Thyroid gland (tissue), 4 donors: ENCODE data around the gene RIPK3. TPM values are rescaled to one million over a fixed set of nuclear protein-coding genes. Genes with fewer than 3 reads are reported as not detected.

Experiments used
- DNase-seq, 2 donors: peaks; one replicate each; pipeline ENCODE4 v3.0.0-alpha.2; 2019
- H3K27ac ChIP-seq, 3 donors: fragments of 200-600 bp; sonication (generic); 1 replicate in 2 of 3; 2 replicates in 1 of 3; pipeline ENCODE4 v1.5.1; 2016 to 2019; ENCODE audit warnings: mild to moderate bottlenecking in 1 of 3, moderate library complexity in 1 of 3
- H3K27me3 ChIP-seq: fragments of 200-600 bp; sonication (generic); one replicate; pipeline ENCODE4 v1.5.1; 2019
- H3K36me3 ChIP-seq, 2 donors: fragments of 200-600 bp; sonication (generic); one replicate each; pipeline ENCODE4 v1.5.1; 2016 to 2019
- H3K4me1 ChIP-seq, 2 donors: fragments of 200-600 bp; sonication (generic); one replicate each; pipeline ENCODE4 v1.5.1; 2017 to 2019
- H3K4me3 ChIP-seq, 3 donors: fragments of 200-600 bp; sonication (generic); replicated peaks in 1 of 3; 1 replicate in 2 of 3; 2 replicates in 1 of 3; pipeline ENCODE4 v1.5.1; 2016; ENCODE audit warnings: mild to moderate bottlenecking in 1 of 3
- H3K9me3 ChIP-seq: fragments of 200-600 bp; sonication (generic); one replicate; pipeline ENCODE4 v1.5.1; 2017
- POLR2A ChIP-seq, 2 donors: fragments of 450-650 bp; IDR thresholded peaks; one replicate each; pipeline ENCODE4 v1.6.1; 2017; ENCODE audit warnings: antibody characterized with exemption in 2 of 2, mild to moderate bottlenecking in 2 of 2, moderate library complexity in 1 of 2
- WGBS, 2 donors: methylation state at CpG; one replicate each; pipeline ENCODE4 v1.1.5; 2017; 5-methylcytosine and 5-hydroxymethylcytosine counted together
- intact Hi-C: fragments of 100-400 bp; cut with DNase I; formaldehyde crosslinking; loops from one replicate; pipeline ENCODE4 v1.15.1; 2023
- total RNA-seq, 4 donors: library from RNA; depleted of rRNA; stranded (reverse); fragments of >200 nt; gene quantifications; one replicate each; pipeline ENCODE4 v1.2.3, GENCODE V29; 2016
- TF ChIP-seq, protein P1 (sequence below), 6 experiments: fragments of 200-600 bp in 3 of 6; fragments of 450-650 bp in 3 of 6; sonication (generic) in 3 of 6; IDR thresholded peaks; one replicate each; pipeline ENCODE4 v1.5.1; 2016 to 2019; ENCODE audit warnings: antibody characterized with exemption in 6 of 6, mild to moderate bottlenecking in 2 of 6, inconsistent platforms in 1 of 6, moderate library complexity in 1 of 6

RIPK3 gene
- total RNA-seq, 4 donors from 2014 or later = 12.4 to 21.3 (median 18.4) TPM

DNA sequence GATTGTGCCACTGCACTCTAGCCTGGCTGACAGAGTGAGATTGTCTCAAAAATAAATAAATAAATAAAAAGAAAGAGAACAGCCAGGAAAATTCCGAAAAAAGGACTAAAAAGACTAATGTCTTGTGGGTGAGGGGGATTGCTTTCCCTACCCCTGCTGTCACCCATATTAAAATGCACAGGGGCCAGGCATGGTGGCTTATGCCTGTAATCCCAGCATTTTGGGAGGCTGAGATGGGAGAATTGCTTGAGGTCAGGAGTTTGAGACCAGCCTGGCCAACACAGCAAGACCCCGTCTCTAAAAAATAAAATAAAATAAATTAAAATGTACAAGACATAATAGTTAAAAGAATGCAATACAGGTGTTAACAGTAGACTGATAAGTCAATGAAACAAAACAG lies 46.3 kb downstream of the RIPK3 start:
- intact Hi-C loops = no loop called here
- 89 to 96% methylated on average over 2 of the region's 2 CpGs for WGBS, 2 donors
- DNase-seq = no peak
- Histone ChIP-seq H3K4me1 (peaks cover 0 to 3% of the 10 kb centered on the region in 2 donors), H3K4me3 (no peak overlapping the region), H3K36me3 (peaks cover 7 to 17% of the 10 kb centered on the region in 2 donors), H3K9me3 (no peaks in the 10 kb centered on the region), H3K27ac (no peak overlapping the region), H3K27me3 (no peaks in the 10 kb centered on the region)
- TF ChIP-seq, protein P1, sequence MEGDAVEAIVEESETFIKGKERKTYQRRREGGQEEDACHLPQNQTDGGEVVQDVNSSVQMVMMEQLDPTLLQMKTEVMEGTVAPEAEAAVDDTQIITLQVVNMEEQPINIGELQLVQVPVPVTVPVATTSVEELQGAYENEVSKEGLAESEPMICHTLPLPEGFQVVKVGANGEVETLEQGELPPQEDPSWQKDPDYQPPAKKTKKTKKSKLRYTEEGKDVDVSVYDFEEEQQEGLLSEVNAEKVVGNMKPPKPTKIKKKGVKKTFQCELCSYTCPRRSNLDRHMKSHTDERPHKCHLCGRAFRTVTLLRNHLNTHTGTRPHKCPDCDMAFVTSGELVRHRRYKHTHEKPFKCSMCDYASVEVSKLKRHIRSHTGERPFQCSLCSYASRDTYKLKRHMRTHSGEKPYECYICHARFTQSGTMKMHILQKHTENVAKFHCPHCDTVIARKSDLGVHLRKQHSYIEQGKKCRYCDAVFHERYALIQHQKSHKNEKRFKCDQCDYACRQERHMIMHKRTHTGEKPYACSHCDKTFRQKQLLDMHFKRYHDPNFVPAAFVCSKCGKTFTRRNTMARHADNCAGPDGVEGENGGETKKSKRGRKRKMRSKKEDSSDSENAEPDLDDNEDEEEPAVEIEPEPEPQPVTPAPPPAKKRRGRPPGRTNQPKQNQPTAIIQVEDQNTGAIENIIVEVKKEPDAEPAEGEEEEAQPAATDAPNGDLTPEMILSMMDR (IDR thresholded peaks at IDR 0.05) = no peak
- TF ChIP-seq POLR2A (IDR thresholded peaks at IDR 0.05) = no peak

GRCh38 chr14:24292118-24292807 lies 47.5 kb downstream of the RIPK3 start:
- Histone ChIP-seq H3K27me3 (no peaks in the 10 kb centered on the region), H3K27ac (no peak overlapping the region), H3K36me3 (peaks cover 7 to 17% of the 10 kb centered on the region in 2 donors), H3K9me3 (no peaks in the 10 kb centered on the region), H3K4me3 (no peak overlapping the region), H3K4me1 (no peaks in the 10 kb centered on the region)
- intact Hi-C loops = no loop called here
- 94 to 95% methylated on average over 11 of the region's 11 CpGs for WGBS, 2 donors
- TF ChIP-seq, protein P1 (IDR thresholded peaks at IDR 0.05) = no peak
- no peak for TF ChIP-seq POLR2A (IDR thresholded peaks at IDR 0.05)
- no peak for DNase-seq

DNA sequence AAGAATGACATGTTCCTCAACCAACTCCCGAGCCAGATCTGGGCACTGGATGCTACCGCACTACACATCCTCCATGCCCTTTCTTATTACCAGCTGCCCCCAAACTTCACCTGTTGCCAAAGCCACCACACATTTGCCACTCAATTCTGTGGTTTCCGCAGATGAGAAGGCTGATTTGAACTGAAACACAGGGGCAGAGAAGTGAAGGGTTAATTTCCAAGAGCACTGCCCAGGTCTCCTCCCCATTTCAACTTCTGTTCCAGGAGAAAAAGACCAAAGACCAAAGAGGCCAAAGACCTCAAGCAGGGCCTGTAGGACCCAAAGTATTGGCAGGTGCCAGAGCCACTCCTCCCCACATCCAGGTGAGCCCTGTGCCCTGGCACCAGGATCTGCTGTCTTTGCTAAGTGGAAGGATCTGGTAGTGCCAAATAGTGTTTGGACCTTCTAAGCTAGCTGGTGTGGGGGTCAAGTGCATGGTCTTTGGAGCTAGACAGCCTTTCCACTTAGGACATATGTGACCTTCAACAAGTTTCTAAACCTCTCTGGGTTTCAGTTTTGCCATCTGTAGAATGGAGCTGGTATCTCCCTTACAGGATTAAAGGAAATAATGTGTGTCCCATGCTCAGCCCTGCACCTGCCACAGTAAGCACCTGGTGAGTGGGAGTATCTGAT lies 48.2 kb downstream of the RIPK3 start:
- 92% methylated on average over 3 of the region's 3 CpGs for WGBS, 2 donors
- Histone ChIP-seq H3K27me3 (no peaks in the 10 kb centered on the region), H3K4me3 (no peak overlapping the region), H3K9me3 (no peaks in the 10 kb centered on the region), H3K36me3 (peaks cover 7 to 17% of the 10 kb centered on the region in 2 donors), H3K4me1 (no peaks in the 10 kb centered on the region), H3K27ac (no peak overlapping the region)
- intact Hi-C loops = no loop called here
- no peak for TF ChIP-seq POLR2A (IDR thresholded peaks at IDR 0.05)
- TF ChIP-seq, protein P1 (IDR thresholded peaks at IDR 0.05) = no peak
- no peak for DNase-seq

- H3K27me3 ChIP-seq = no peaks in the 10 kb centered on the region
- H3K36me3 ChIP-seq = peaks cover 7 to 17% of the 10 kb centered on the region in 2 donors
- intact Hi-C loops = no loop called here
- no peak for TF ChIP-seq POLR2A (IDR thresholded peaks at IDR 0.05)
- TF ChIP-seq, protein P1 (IDR thresholded peaks at IDR 0.05) = no peak
- H3K4me1 ChIP-seq = no peaks in the 10 kb centered on the region
- H3K4me3 ChIP-seq = no peak overlapping the region
- no peaks in the 10 kb centered on the region for H3K9me3 ChIP-seq
- no peak for DNase-seq
- 86 to 88% methylated on average over 9 of the region's 9 CpGs for WGBS, 2 donors
- H3K27ac ChIP-seq = no peak overlapping the region
Measured at GRCh38 chr14:24290746-24291145, 49.0 kb downstream of the RIPK3 start.

DNA sequence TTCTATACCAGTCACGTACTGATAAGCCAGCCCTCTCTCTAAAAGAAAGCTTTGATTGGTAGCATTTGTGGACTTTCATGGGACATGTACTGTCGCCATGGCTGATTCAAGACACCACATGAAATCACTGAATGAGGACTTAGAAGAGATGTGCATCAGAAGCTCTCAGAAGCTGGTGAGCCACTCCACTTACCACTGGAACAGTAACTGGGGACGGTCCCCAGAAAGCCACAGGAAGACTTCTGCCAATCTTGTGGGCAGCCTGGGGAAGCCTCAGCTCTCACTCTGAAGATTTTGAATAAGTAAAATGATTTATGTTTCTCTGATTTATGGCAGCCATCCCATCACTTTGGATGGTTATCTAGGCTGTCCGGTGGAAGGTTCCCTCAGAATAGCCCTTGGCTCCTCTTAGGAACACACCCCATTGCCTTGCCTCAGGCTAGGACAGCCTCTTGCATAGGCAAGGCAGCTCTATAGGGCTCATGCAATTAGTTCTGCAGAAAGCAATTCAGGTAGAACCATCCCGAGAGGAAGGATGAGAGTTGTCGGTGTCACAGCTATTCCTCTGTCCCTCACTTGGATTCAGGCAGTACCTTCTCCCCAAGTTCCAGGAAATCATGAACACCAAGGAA lies 50.0 kb downstream of the RIPK3 start:
- H3K27me3 ChIP-seq = no peaks in the 10 kb centered on the region
- TF ChIP-seq, protein P1 (IDR thresholded peaks at IDR 0.05) = no peak
- no peak for TF ChIP-seq POLR2A (IDR thresholded peaks at IDR 0.05)
- H3K9me3 ChIP-seq = no peaks in the 10 kb centered on the region
- DNase-seq = no peak
- no peaks in the 10 kb centered on the region for H3K4me1 ChIP-seq
- no peak overlapping the region for H3K27ac ChIP-seq
- H3K4me3 ChIP-seq = no peak overlapping the region
- WGBS, 2 donors = 74 to 90% methylated on average over 5 to 6 of the region's 6 CpGs
- peaks cover 7 to 17% of the 10 kb centered on the region in 2 donors for H3K36me3 ChIP-seq
- intact Hi-C loops = no loop called here
